ENCODE measurements around the gene CALCR. TPM values are rescaled to one million over a fixed set of nuclear protein-coding genes. Genes with fewer than 3 reads are reported as not detected.

The CALCR gene
- total RNA-seq, 1 experiment from 2014 or later = not detected

- no peaks in the 10 kb centered on the region; the same call in 1 of the 2 replicates for H3K9me3 ChIP-seq
- H3K27me3 Mint-ChIP-seq (ENCODE audit: insufficient read depth, unreplicated experiment) = peaks cover 2% of the 10 kb centered on the region
- TF ChIP-seq, protein P1, sequence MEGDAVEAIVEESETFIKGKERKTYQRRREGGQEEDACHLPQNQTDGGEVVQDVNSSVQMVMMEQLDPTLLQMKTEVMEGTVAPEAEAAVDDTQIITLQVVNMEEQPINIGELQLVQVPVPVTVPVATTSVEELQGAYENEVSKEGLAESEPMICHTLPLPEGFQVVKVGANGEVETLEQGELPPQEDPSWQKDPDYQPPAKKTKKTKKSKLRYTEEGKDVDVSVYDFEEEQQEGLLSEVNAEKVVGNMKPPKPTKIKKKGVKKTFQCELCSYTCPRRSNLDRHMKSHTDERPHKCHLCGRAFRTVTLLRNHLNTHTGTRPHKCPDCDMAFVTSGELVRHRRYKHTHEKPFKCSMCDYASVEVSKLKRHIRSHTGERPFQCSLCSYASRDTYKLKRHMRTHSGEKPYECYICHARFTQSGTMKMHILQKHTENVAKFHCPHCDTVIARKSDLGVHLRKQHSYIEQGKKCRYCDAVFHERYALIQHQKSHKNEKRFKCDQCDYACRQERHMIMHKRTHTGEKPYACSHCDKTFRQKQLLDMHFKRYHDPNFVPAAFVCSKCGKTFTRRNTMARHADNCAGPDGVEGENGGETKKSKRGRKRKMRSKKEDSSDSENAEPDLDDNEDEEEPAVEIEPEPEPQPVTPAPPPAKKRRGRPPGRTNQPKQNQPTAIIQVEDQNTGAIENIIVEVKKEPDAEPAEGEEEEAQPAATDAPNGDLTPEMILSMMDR (IDR thresholded peaks at IDR 0.05; ENCODE audit: insufficient read depth in 1 of 2, low read depth in 1 of 2, low read length in 1 of 2, severe bottlenecking in 1 of 2, unreplicated experiment in 1 of 2) = no peak
- H3K9me3 Mint-ChIP-seq (ENCODE audit: unreplicated experiment) = no peaks in the 10 kb centered on the region
- no TSS peak for BruUV-seq (replicated peaks)
- H3K4me3 ChIP-seq (ENCODE audit: low read depth, low read length) = no peak overlapping the region
- intact Hi-C loops (cut with micrococcal nuclease; ENCODE audit: unreplicated experiment) = no loop called here
- no peak overlapping the region for H3K27ac Mint-ChIP-seq (ENCODE audit: unreplicated experiment)
- no peaks in the 10 kb centered on the region for H3K4me1 Mint-ChIP-seq (ENCODE audit: low read depth, unreplicated experiment)
- no peaks in the 10 kb centered on the region for H3K36me3 Mint-ChIP-seq (ENCODE audit: insufficient read depth, unreplicated experiment)
- ChIA-PET CTCF (interaction anchor here (0.5 to 2.2 kb wide), 2 partner anchors 129 to 175 kb away, joined by 3 to 7 read pairs; no protein-coding TSS in a partner anchor), POLR2A (no interaction called here)
- DNase-seq = no peak
- no peaks in the 10 kb centered on the region for H3K27me3 ChIP-seq (replicated peaks; ENCODE audit: control insufficient read depth, insufficient read depth, low read length)
- H3K4me3 Mint-ChIP-seq (ENCODE audit: unreplicated experiment) = no peak overlapping the region
- H3K36me3 ChIP-seq (ENCODE audit: control insufficient read depth, insufficient read depth, low read length) = no peaks in the 10 kb centered on the region
- no peaks in the 10 kb centered on the region; the same call in 1 of the 2 replicates for H3K4me1 ChIP-seq
These were observed 198.9 kb downstream of the CALCR start for GRCh38 chr7:93375603-93376002.

Small RNAs within 50 kb of the gene (microRNA-seq; reads per million reads assigned to microRNA genes)
- gene MIR489 (3.0 reads per million, percentile 19 among the genes with 10 or more reads in this experiment), gene MIR653 (4.6 reads per million, percentile 30 among the genes with 10 or more reads in this experiment)

Measured in Caco-2 (cell line).